GM21423 (cell line): ENCODE measurements around the gene OBSCN.
"Not testable (repeated sequence)": the region's sequence is repeated elsewhere in the genome, so short reads cannot be mapped to it uniquely, and the experiment has no call there.

ENCODE experiments used
- ATAC-seq: cut with Tn5 transposase; IDR thresholded peaks from one replicate; pipeline ENCODE4 v1.9.1; 2021; ENCODE audit warnings: mild to moderate bottlenecking, moderate library complexity; ENCODE audit not compliant: unreplicated experiment

OBSCN gene

GRCh38 chr1:228171221-228171891 lies 36.5 kb upstream of the OBSCN start:
- no peak for ATAC-seq

DNA sequence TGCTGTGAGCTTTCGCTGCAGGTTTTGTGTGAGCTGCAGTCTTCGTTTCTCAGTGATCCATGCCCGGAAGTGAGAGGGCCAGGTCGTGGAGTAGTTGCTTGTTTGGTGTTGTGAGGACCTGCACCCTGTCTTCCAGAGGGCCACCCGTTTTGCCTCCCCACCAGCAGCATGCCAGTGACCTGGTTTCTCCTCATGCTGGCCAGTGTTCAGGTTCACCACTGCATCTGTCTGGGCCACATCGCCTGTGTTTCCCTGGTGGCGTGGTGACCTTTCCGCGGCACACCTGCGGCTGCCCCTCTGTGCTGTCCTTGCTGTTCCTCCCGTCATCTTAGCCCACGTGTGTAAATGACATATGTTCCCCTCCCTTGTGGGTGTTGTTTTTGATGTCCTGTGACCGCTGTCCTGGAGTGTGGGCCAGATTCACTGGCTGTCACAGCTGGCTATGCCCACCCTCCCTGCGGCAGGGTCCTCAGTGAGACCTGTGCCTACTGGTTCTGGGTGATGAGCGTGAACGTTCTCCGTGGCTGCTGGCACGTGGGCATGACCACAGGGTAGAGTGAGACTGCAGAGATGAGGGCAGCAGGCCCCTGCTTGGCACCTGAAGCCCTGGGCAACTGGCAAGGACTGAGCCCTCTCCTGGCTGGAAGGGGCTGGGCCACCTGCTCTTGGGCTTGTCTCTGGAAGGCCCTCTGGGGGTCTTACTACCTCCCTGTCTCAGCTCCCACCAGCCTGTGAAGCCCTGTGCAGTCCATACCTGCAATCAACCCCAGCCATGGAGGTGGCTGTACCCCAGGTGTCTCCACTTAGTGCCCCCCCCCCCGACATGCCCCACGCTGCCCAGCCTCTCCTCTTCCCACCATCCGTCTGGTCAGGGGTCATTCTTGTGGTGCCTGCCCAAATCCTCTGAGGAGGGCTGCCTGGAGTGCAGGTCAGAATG lies 35.0 kb upstream of the OBSCN start:
- no peak for ATAC-seq

DNA sequence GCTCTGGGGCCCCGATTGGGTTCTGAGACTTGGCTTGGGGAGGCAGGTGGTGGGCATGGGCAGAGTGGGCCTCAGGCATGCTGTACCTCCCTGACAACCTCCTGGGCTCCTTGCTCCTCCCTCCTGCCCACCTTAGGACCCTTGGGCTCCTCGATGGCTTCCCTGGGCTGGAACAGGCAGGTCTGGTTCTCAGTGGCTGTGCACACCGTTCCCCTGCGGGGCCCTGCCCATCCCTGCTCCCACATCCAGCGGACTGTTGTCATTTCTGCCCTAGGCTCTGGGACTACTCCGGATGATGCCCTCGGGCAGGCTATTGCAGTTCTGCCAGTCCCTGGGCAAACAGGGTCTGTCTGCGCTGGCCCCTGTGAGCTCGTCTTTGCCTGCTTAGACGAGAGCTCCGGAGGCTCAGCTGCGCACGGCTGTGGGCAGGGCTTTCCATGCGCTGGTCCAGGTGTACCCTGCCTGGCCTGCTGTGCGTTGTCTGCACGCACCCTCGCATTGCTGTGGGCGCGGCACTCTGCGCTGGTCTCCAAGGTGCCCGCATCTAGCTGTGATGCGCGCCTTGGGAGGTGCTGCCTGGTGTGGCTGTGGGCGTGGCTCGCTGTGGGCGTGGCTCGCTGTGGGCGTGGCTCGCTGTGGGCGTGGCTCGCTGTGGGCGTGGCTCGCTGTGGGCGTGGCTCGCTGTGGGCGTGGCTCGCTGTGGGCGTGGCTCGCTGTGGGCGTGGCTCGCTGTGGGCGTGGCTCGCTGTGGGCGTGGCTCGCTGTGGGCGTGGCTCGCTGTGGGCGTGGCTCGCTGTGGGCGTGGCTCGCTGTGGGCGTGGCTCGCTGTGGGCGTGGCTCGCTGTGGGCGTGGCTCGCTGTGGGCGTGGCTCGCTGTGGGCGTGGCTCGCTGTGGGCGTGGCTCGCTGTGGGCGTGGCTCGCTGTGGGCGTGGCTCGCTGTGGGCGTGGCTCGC lies 34.0 kb upstream of the OBSCN start:
- not testable (repeated sequence) for ATAC-seq

DNA sequence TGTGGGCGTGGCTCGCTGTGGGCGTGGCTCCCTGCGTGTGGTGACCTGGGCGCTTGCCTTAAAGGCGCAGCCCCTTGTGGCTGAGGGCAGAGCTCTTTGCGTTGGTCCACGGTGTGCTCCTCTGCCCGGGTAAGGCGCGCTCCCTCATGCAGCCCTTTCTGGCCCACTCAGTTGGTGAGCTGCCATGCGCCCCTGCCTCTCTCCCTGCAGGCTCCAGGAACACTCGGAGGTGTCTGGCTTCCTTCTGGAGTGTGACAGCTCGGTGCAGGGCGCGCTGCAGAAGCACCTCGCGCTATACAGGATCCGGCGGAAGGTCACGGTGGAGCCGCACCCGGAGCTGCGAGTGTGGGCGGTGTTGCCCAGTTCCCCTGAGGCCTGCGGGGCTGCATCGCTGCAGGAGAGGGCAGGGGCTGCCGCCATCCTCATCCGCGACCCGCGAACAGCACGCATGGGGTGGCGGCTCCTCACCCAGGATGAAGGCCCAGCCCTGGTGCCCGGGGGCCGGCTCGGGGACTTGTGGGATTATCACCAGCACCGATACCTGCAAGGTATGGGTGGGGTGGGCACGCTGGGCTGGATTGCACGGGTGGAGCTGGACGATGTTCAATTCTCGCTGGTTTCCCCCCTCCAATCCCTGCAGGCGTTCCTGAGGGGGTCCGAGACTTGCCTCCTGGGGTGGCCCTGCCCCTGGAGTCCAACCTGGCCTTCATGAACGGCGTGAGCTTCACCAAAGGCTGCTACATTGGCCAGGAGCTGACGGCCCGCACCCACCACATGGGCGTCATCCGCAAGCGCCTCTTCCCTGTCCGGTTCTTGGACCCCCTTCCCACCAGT lies 33.1 kb upstream of the OBSCN start:
- no peak for ATAC-seq

- ATAC-seq: no peak
Observed at GRCh38 chr1:228175316-228176023, 32.4 kb upstream of the OBSCN start.

GRCh38 chr1:228176024-228176395 lies 31.8 kb upstream of the OBSCN start:
- ATAC-seq: no peak

DNA sequence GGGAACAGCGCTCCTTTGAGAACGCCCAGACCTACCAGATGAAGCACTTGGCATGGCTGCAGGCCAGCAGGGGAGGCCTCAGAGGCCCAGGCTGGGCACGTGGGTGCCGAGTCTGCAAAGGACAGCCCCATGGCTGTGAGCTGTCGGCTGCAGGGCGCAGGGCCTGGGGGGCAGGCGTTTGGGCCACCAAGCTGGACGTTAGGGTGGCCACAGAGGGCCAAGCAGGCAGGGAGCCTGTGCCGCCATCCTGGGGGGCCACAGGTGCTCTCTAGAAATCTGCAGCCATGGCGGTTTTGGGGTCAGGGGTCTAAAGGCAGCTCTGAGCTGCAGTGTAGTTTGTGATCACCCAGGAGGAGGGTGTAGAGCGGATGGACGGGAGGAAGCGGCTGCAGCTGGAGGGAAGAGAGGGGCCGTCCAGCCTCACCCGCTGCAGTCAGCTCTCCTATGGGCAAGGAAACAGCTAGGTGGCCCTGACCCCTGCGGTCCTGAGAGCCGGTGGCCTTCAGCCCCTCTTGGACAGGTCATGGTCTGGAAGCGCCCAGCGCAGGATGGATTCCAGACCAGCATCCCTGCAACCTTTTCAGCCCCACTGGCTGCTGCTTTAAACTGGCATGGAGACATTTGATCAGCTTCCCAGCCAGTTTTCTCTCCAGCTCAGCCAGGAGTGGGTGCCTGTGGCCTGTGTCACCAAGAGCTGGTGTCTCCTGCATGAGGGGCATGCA lies 31.2 kb upstream of the OBSCN start:
- no peak for ATAC-seq

- no peak for ATAC-seq
Observed at GRCh38 chr1:228177183-228177475, 30.7 kb upstream of the OBSCN start.

DNA sequence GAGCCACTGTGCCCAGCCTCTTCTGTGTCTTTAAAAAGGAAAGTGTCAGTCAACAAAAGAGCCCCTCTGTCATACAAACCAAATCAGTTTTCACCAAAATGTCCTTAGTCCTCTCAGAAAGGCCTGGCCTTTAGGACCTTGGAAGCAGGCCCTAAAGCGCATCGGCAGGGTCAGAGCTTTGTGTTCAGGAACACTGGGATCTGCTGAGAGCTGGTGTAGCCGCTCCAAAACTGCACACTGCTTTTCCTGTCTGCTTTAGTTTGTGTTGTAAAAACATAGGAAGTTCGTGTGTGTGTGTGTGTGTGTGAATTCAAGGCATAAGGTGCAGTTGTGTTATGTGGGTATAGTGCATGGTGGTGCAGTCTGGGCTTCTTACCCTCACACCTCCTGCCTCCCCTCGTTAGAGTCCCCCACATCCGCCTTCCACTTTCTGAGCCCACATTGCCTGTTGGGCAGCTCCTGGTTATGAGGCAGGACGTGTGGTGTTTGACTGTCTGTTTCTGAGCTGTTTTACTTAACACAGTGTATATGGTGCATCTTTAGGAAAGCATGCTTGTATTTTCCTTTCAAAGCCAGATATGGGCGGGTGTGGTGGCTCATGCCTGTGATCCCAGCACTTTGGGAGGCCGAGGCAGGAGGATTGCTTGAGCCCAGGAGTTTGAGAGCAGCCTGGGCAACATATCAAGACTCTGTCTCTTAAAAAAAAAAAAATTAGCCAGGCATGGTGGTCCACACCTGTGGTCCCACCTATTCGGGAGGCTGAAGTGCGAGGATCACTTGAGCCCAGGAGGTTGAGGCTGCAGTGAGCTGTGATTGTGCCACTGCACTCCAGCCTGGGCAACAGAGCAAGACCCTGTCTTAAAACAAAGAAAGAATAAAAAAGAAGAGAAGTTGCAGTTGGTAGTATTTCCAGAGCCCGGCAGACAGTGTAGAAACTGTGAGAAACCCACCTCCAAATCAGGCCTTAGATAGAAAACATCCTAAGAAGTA lies 29.8 kb upstream of the OBSCN start:
- ATAC-seq: no peak

DNA sequence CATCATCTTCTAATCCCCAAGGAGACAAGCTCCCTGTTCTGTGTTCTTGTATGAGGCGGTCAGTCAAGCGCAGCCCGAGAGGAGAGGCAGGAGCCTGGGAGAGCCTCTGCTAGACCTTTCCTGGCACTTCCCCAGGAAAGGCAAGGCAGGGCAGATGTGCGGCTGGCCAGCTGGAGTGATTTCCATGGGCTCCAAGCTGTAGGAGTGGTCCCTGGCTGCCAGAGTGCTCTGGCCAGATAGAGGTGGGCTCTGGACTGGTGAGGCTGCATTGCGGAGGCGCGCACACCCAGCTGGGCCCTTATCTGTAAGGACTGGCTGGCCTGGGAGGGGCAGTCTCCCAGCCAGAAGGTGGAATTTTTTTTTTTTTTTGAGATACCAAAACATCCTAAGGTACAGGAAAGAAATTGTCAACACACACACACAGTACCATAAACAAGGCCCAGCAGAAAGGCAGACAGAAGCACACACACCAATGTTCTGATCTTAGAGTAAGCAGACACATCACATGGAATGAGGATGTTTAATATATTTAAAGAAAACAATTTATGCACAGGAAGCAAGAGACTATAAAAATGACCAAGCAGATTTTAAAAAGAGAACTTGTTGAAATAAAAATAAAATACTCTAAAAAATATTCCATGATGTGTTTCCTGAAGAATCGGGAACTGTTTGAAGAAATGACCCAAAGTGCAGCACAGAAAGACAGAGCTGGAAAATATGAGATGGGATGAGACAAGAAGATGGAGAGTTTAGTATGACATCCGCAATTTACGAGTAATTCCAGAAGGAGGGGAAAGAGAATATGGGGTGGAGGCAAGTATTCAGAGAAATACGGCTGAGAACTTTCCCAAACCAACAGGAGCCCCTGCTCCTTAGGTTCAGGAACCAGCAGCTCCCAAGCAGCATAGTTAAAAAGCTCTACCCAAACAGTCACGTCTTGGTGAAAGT lies 28.8 kb upstream of the OBSCN start:
- no peak for ATAC-seq

- ATAC-seq: no peak
Observed at GRCh38 chr1:228180271-228180958, 27.4 kb upstream of the OBSCN start.

DNA sequence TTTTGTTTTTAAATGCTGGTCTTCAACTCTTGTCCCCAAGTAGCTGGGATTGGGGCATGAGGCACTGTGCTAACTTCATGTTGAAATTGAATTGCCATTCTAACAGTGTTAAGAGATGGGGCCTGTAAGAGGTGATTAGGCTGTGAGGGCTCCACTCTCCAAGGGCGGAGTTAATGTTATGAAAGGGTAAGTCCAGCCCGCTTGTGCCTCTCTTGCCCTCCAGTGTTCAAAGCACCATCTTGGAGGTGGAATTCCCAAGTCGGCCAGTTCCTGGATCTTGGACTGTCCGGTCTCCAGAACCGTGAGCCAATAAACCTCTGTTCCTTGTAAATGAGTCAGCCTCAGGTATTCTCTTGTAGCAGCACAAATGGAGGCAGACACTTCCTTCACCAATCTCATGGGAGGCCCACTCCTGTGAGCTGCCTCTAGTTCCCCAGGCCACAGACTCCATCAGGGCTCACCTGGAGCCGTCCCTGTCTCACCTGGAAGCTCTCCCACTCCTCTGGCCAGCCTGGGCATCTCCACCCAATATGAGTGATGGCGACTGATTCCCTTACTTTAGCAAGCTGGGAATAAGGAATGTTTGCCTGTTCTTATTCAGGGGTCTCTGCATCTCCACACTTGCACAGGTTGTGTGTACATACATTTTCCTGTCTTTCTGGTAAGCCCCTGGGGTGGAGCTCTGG lies 26.7 kb upstream of the OBSCN start:
- no peak for ATAC-seq

- ATAC-seq: no peak
Observed at GRCh38 chr1:228181645-228182034, 26.2 kb upstream of the OBSCN start.

DNA sequence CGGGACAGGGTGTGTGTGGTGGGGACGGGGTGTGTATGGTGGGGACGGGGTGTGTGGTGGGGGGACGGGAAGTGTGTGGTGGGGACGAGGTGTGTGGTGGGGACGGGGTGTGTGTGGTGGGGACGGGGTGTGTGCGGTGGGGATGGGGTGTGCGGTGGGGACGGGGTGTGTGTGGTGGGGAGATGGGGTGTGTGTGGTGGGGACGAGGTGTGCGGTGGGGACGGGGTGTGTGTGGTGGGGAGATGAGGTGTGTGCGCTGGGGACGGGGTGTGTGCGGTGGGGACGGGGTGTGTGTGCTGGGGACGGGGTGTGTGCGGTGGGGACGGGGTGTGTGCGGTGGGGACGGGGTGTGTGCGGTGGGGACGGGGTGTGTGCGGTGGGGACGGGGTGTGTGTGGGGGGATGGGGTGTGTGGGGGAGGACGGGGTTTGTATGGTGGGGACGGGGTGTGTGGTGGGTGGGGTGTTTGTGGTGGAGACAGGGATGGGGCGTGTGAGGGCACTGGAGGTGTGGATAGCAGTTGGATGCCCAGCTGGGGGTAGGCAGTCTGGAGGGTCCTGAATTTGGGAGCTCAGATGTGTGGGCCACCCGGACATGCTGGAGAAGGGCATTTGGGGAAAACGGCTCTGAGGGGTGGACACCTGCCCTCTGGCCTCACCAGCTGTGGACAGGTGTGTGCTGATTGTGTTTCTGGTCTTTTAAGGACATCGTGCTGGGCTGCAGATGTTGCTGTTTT lies 25.4 kb upstream of the OBSCN start:
- ATAC-seq: no peak

GRCh38 chr1:228184152-228184551 lies 23.7 kb upstream of the OBSCN start:
- no peak for ATAC-seq
